Neural cell (in vitro differentiated cells): ENCODE results near the gene PI3.
"Not testable (repeated sequence)": the region's sequence is repeated elsewhere in the genome, so short reads cannot be mapped to it uniquely, and the experiment has no call there.

ENCODE experiments used
- CTCF ChIP-seq: fragments of 450-650 bp; IDR thresholded peaks from 2 replicates; pipeline ENCODE4 v1.5.1; 2014; ENCODE audit warnings: antibody characterized with exemption, mild to moderate bottlenecking, moderate library complexity; ENCODE audit not compliant: poor library complexity, severe bottlenecking
- EP300 ChIP-seq: fragments of 450-650 bp; conservative IDR thresholded peaks from 2 replicates; pipeline ENCODE4 v1.6.1; 2014; ENCODE audit warnings: antibody characterized with exemption, mild to moderate bottlenecking, moderate library complexity; ENCODE audit not compliant: poor library complexity, severe bottlenecking
- EZH2 ChIP-seq: fragments of 200-600, 300-800 bp; shearing (Covaris generic), sonication (generic); IDR thresholded peaks from 2 replicates; pipeline ENCODE4 v1.6.1; 2014; ENCODE audit warnings: antibody characterized with exemption, low read length, borderline replicate concordance, mild to moderate bottlenecking; ENCODE audit not compliant: insufficient read depth, poor library complexity, severe bottlenecking
- MXI1 ChIP-seq: fragments of 450-650 bp; conservative IDR thresholded peaks from 2 replicates; pipeline ENCODE4 v1.6.1; 2014; ENCODE audit warnings: antibody characterized with exemption, mild to moderate bottlenecking; ENCODE audit not compliant: poor library complexity, severe bottlenecking
- POLR2AphosphoS5 ChIP-seq: IDR thresholded peaks from 2 replicates; pipeline ENCODE4 v1.6.1; 2012
- RAD21 ChIP-seq: fragments of 450-650 bp; conservative IDR thresholded peaks from 2 replicates; pipeline ENCODE4 v1.6.1; 2014; ENCODE audit warnings: antibody characterized with exemption, mild to moderate bottlenecking, moderate library complexity
- REST ChIP-seq: IDR thresholded peaks from 2 replicates; pipeline ENCODE4 v1.6.1; 2012; ENCODE audit warnings: borderline replicate concordance
- SMC3 ChIP-seq: fragments of 450-650 bp; conservative IDR thresholded peaks from 2 replicates; pipeline ENCODE4 v1.6.1; 2014; ENCODE audit warnings: antibody characterized with exemption, mild to moderate bottlenecking, moderate library complexity; ENCODE audit not compliant: poor library complexity
- TAF1 ChIP-seq: IDR thresholded peaks from 2 replicates; pipeline ENCODE4 v1.6.1; 2012; ENCODE audit warnings: low read depth

GRCh38 chr20:45154794-45155193, 19.9 kb upstream of the PI3 start:
- TF ChIP-seq EP300, RAD21, TAF1, CTCF, EZH2, SMC3, POLR2AphosphoS5, REST, MXI1: not testable (repeated sequence)
